ENCODE results near the gene GALNT9. TPM values are rescaled to one million over a fixed set of nuclear protein-coding genes. Genes with fewer than 3 reads are reported as not detected.

GALNT9 gene
- total RNA-seq, 1 donor: not detected

- H3K4me3 ChIP-seq (ENCODE audit: low read depth, low read length): no peak overlapping the region
- TF ChIP-seq CTCF (IDR thresholded peaks at IDR 0.05; ENCODE audit: insufficient read depth, low read depth, low read length): no peak
- DNase-seq (ENCODE audit: low read depth): no peak
Observed at GRCh38 chr12:132251310-132251709, 78.1 kb downstream of the GALNT9 start.

GRCh38 chr12:132250707-132251106 is 78.7 kb downstream of the GALNT9 start:
- H3K4me3 ChIP-seq (ENCODE audit: low read depth, low read length): no peak overlapping the region
- TF ChIP-seq CTCF (IDR thresholded peaks at IDR 0.05; ENCODE audit: insufficient read depth, low read depth, low read length): no peak
- no peak for DNase-seq (ENCODE audit: low read depth)

- TF ChIP-seq CTCF (IDR thresholded peaks at IDR 0.05; ENCODE audit: insufficient read depth, low read depth, low read length): no peak
Observed at GRCh38 chr12:132249689-132250478, 79.5 kb downstream of the GALNT9 start.

GRCh38 chr12:132248453-132249167 is 80.8 kb downstream of the GALNT9 start:
- no peak overlapping the region for H3K4me3 ChIP-seq (ENCODE audit: low read depth, low read length)
- TF ChIP-seq CTCF (IDR thresholded peaks at IDR 0.05; ENCODE audit: insufficient read depth, low read depth, low read length): no peak
- peak; percentile 3 for DNase-seq (ENCODE audit: low read depth)

More at GRCh38 chr12:132249689-132250478, 79.5 kb downstream of the GALNT9 start:
- DNase-seq (ENCODE audit: low read depth): no peak
- H3K4me3 ChIP-seq (ENCODE audit: low read depth, low read length): no peak overlapping the region

- no peak for TF ChIP-seq CTCF (IDR thresholded peaks at IDR 0.05; ENCODE audit: insufficient read depth, low read depth, low read length)
- no peak overlapping the region for H3K4me3 ChIP-seq (ENCODE audit: low read depth, low read length)
- no peak for DNase-seq (ENCODE audit: low read depth)
Observed at GRCh38 chr12:132247718-132248452, 81.5 kb downstream of the GALNT9 start.

- no peak overlapping the region for H3K4me3 ChIP-seq (ENCODE audit: low read depth, low read length)
- TF ChIP-seq CTCF (IDR thresholded peaks at IDR 0.05; ENCODE audit: insufficient read depth, low read depth, low read length): no peak
- DNase-seq (ENCODE audit: low read depth): no peak
Observed at GRCh38 chr12:132246997-132247717, 82.2 kb downstream of the GALNT9 start.
